Neutrophil (primary cell): ENCODE measurements around the gene HDAC3.
A peak's percentile ranks its signal among the peaks of the same experiment; 100 is the strongest.

Experiments used
- H3K27ac ChIP-seq: fragments of 200-600 bp; sonication (generic); 2 replicates; pipeline ENCODE4 v1.5.1; 2016; ENCODE audit warnings: mild to moderate bottlenecking, moderate library complexity
- H3K27me3 ChIP-seq: fragments of 200-600 bp; sonication (generic); 2 replicates; pipeline ENCODE4 v1.6.0; 2016; ENCODE audit warnings: mild to moderate bottlenecking
- H3K36me3 ChIP-seq: fragments of 200-600 bp; sonication (generic); 2 replicates; pipeline ENCODE4 v1.5.1; 2017
- H3K4me1 ChIP-seq, 2 experiments: fragments of 200-600 bp in 1 of 2; sonication (generic) in 1 of 2; 1 replicate in 1 of 2; 2 replicates in 1 of 2; pipeline versions ENCODE4 v1.5.1 to v1.6.1; 2013 to 2016; ENCODE audit warnings: low read depth in 1 of 2, low read length in 1 of 2, mild to moderate bottlenecking in 1 of 2, moderate library complexity in 1 of 2; ENCODE audit not compliant: control insufficient read depth in 1 of 2, insufficient read depth in 1 of 2
- H3K4me3 ChIP-seq, 2 experiments: fragments of 200-600 bp in 1 of 2; sonication (generic) in 1 of 2; 1 replicate in 1 of 2; 2 replicates in 1 of 2; pipeline ENCODE4 v1.5.1; 2013 to 2016; ENCODE audit warnings: low read depth in 1 of 2, low read length in 1 of 2, mild to moderate bottlenecking in 1 of 2, moderate library complexity in 1 of 2
- H3K9me3 ChIP-seq: fragments of 200-600 bp; sonication (generic); 2 replicates; pipeline ENCODE4 v1.5.1; 2016
- TF ChIP-seq, protein P1 (sequence below): fragments of 200-600 bp; sonication (generic); IDR thresholded peaks from 2 replicates; pipeline ENCODE4 v1.5.1; 2016; ENCODE audit warnings: antibody characterized with exemption

HDAC3 gene

DNA sequence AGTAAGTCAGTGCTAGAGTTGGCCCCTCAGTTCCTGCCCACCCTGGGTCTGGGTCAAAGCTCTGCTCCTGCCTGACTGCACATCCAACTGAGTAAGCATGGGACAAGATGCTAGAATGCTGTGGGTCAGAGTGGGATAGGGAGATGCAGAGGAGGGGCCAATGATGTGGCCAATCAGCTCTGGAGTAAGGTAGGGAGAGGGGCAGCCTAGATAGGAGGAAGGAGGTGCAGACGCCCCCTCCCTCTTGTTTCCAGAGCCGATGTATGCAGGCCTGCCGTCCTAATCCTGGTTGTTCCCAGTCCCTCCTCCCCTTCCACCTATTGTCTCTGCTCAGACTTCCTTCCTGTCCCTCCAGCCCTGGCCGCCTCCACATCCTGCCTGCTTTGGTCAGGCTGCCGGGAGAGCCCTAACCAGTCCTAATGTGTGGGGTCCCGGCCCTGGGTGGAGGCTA lies 44.1 kb upstream of the HDAC3 start:
- TF ChIP-seq, protein P1, sequence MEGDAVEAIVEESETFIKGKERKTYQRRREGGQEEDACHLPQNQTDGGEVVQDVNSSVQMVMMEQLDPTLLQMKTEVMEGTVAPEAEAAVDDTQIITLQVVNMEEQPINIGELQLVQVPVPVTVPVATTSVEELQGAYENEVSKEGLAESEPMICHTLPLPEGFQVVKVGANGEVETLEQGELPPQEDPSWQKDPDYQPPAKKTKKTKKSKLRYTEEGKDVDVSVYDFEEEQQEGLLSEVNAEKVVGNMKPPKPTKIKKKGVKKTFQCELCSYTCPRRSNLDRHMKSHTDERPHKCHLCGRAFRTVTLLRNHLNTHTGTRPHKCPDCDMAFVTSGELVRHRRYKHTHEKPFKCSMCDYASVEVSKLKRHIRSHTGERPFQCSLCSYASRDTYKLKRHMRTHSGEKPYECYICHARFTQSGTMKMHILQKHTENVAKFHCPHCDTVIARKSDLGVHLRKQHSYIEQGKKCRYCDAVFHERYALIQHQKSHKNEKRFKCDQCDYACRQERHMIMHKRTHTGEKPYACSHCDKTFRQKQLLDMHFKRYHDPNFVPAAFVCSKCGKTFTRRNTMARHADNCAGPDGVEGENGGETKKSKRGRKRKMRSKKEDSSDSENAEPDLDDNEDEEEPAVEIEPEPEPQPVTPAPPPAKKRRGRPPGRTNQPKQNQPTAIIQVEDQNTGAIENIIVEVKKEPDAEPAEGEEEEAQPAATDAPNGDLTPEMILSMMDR, result no peak
- Histone ChIP-seq H3K9me3 (no peaks in the 10 kb centered on the region), H3K27me3 (no peaks in the 10 kb centered on the region), H3K27ac (peak overlapping the region; percentile 99), H3K4me1 (peaks cover 56 to 59% of the 10 kb centered on the region in 2 experiments), H3K36me3 (peaks cover 44% of the 10 kb centered on the region), H3K4me3 (peak overlapping the region; percentile 96 to 98)

DNA sequence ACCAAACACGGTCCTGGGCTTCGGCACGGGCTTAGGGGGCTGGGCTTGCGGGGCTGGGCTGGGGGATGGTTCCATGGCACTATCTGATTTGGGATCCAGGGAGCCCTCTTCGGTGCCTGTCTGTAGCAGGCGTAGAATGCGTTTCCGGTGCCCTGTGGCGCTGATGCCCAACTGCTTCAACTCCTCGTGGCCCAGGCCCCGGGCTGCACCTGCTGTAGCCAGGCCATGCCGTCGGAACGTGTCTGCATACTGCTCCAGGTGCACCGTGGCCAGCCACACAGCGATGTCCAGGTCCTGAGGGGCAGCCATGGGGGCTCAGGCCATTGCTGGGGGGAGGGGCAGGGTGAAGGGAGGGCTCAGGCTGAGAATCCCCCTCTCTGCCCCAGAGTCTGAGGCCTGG lies 43.5 kb upstream of the HDAC3 start:
- H3K4me3 ChIP-seq, result peak overlapping the region; percentile 96 to 98
- no peaks in the 10 kb centered on the region for H3K27me3 ChIP-seq
- H3K36me3 ChIP-seq, result peaks cover 50% of the 10 kb centered on the region
- TF ChIP-seq, protein P1, result no peak
- H3K27ac ChIP-seq, result peak overlapping the region; percentile 99
- H3K4me1 ChIP-seq, result peaks cover 50 to 53% of the 10 kb centered on the region in 2 experiments
- no peaks in the 10 kb centered on the region for H3K9me3 ChIP-seq

DNA sequence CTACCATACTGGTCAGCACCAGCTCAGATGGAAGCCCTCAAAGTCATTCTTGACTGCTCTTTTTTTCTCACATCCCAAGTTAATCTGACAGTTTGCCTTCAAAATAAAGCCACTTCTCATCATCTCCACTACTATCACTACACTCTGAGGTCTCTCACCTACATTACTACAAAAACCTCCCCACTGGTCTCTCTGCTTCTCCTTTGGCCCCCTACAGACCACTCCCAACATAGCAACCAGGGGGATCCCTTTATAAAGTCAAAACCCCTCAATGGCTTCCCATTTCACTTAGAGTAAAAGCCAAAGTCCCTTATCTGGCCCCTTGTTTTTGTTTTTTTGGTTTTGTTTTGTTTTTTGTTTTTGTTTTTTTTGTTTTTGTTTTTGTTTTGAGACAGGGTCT lies 40.8 kb upstream of the HDAC3 start:
- H3K9me3 ChIP-seq, result no peaks in the 10 kb centered on the region
- no peak overlapping the region for H3K27ac ChIP-seq
- no peak overlapping the region for H3K4me3 ChIP-seq
- H3K27me3 ChIP-seq, result no peaks in the 10 kb centered on the region
- H3K36me3 ChIP-seq, result peaks cover 74% of the 10 kb centered on the region
- TF ChIP-seq, protein P1, result no peak
- H3K4me1 ChIP-seq, result peaks cover 27% of the 10 kb centered on the region in 2 experiments

DNA sequence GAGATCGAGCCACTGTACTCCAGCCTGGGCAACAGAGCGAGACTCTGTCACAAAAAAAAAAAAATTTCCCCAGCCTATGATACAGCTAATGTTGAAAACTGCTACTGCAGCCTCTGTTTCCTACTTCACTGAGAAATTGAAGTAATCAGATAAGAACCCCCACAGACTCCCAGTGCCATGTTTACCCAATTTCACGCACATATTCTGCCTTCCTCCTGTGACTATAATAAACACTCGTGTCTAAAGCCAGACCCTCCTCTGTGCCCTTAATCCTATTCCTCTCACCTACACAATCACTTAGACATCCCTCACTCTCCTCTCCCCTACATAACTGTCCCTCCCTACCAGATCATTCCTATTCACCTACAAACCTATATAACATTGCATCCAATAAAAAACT lies 39.0 kb upstream of the HDAC3 start:
- Histone ChIP-seq H3K9me3 (no peaks in the 10 kb centered on the region), H3K27ac (no peak overlapping the region), H3K4me1 (peaks cover 15 to 16% of the 10 kb centered on the region in 2 experiments), H3K27me3 (no peaks in the 10 kb centered on the region), H3K4me3 (no peak overlapping the region), H3K36me3 (peaks cover 91% of the 10 kb centered on the region)
- TF ChIP-seq, protein P1, result no peak

DNA sequence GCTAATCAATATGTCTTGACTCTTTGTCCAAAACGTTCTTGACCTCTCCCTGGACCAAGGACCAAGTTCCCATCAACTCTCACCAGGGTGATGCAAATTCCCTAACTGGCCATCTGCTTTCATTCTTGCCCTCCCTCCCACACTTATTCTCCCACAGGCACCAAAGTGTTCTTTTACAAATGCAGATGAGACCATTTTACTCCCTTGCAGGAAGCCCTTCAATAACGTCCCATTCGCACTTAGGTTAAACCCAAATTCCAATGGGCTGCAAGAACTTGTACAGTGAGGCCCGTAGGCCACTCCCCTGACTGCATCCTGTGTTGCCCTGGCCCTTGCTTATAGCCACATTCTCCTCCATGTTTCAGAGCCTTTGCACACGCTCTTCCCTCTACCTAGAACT lies 38.1 kb upstream of the HDAC3 start:
- no peaks in the 10 kb centered on the region for H3K27me3 ChIP-seq
- no peak overlapping the region for H3K4me3 ChIP-seq
- peaks cover 95% of the 10 kb centered on the region for H3K36me3 ChIP-seq
- TF ChIP-seq, protein P1, result no peak
- no peaks in the 10 kb centered on the region for H3K9me3 ChIP-seq
- H3K4me1 ChIP-seq, result peaks cover 5 to 7% of the 10 kb centered on the region in 2 experiments
- no peak overlapping the region for H3K27ac ChIP-seq
